ENCODE data around the gene WDR20.
"Not testable (repeated sequence)": the region's sequence is repeated elsewhere in the genome, so short reads cannot be mapped to it uniquely, and the experiment has no call there.

The WDR20 gene

GRCh38 chr14:102172021-102172272 lies 32.2 kb downstream of the WDR20 start:
- DNase-seq: not testable (repeated sequence)

- DNase-seq: not testable (repeated sequence)
Observed at GRCh38 chr14:102172721-102173120, 33.0 kb downstream of the WDR20 start.

DNA sequence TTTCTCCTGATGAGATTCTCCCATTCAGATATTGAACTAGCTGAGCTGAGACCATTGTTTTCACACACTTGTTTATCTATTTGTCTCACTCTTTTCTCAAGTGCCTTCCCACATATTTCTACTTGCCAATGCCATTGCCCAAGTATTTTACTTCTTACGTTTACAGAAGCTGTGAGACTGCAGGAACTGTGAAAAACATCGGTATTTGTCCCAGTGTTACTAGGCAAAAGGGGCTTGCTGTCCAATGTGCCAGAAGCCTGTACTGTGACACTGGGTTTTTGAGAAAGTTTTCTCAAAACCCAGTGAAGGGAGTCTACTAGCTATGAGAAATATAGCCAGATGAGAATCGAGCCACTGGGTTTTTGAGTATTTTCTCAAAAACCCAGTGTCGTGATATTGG lies 37.5 kb downstream of the WDR20 start:
- no peak for DNase-seq

DNA sequence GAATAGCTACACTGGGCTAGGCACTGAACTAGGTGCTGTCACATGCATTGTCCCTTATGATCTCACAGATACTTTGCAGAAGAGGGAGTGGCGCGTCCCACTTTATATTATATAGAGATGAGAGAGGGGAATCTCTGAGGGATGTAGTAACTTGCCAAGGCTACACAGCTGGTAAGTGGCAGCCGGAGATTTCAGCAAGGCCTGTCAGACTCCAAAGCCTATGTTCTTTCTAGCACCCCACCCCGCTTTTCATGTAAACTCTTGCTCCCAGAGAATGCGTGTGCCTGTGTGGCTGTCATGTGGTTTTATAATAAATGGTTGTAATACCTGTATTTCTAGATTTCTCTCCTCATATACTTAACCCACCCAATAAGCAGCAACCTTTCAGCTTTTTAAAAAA lies 39.1 kb downstream of the WDR20 start:
- DNase-seq: no peak

DNA sequence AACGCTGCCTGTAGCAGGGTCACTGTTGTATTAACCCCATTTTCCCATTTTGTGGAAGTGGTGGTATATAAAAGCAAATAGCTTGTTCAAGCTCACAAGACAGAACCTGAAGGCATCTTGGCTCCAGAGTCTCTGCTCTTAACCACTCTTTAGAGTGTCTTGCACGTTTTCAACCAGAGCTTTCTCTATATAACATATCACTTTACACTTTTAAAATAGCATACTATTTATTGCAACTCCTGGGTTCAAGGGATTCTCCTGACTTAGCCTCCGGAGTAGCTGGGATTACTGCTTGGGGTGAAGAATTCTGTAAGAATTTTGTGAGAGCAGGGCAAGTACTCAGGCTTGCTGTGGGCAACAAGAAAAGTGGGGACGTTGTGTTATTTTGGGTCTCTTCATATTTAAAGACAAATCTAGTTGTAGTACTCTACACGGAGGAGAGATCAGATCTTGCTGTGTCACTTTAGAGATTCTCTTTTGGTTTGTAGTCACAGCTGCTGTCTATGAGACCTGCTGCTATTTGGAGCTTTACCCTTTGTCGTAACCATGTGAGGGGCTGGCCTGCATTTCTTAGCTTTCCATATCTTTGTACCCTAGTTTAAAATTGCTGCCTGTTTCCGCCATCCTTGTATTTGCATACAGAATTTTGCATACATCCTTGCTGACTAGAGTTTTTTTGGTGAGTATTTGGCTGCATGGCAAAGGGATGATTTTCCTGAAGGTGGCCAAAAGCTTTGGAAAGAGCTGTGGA lies 40.7 kb downstream of the WDR20 start:
- no peak for DNase-seq

- no peak for DNase-seq
Observed at GRCh38 chr14:102181187-102181586, 41.5 kb downstream of the WDR20 start.

- peak; percentile 44 to 82 (median 71) for DNase-seq
Observed at GRCh38 chr14:102182190-102182589, 42.5 kb downstream of the WDR20 start.

- DNase-seq: no peak
Observed at GRCh38 chr14:102182936-102183619, 43.4 kb downstream of the WDR20 start.

GRCh38 chr14:102183886-102184285 lies 44.2 kb downstream of the WDR20 start:
- no peak for DNase-seq

DNA sequence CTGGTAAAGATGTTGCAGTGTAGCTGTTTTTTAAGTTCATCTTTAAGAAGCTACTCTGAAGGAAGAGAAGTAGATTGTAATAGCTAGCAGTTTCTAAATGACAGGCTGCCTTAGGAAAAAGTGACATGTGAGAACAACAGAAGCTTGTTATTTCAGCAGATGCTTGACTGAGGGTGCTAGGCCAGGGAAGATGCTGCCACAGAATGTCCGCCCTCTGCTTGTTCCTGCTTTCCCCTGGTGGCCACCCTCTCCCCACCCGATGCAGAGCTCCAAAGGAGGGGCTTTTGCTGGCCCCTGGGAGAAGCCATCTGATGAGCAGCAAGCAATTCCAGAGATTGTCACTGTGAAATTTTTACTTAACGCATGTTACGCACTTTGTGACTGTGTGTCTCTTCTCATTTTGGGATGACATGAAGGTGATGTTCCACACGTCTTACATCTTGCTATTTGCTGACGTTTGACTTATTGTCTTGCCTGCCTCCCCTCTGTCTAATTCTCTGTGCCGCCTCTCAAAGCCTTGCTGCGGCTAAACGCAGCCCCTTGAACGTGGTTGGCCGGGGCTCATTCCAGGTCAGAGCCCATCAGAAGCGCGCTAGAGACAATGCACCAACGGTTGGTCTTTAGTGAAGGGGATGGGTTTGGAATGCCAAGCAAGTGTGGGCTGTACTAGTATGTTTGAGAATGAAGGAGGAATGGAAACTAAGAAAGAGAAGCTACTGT lies 44.8 kb downstream of the WDR20 start:
- no peak for DNase-seq

- no peak for DNase-seq
Observed at GRCh38 chr14:102185360-102185759, 45.7 kb downstream of the WDR20 start.

DNA sequence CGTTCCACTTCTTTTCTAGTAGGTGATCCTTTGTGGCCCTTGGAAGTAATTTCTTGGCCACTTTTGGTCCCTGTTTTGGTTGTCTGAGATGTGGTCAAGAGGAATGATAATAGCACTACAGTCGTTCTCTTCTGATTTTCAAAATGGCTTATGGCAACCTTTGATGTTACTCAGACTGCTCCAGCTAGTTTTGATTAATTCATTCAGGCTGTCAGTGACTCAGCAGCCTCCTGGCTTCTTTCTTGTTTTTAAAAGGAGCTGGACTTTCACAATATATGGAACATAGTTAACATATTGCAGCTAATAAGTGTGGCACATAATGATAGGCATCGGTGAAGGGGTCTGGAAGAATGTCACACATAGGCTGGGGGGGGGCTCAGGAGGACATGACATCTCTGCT lies 47.3 kb downstream of the WDR20 start:
- no peak for DNase-seq

- DNase-seq: no peak
Observed at GRCh38 chr14:102187568-102188001, 47.9 kb downstream of the WDR20 start.

- no peak for DNase-seq
Observed at GRCh38 chr14:102188187-102188586, 48.5 kb downstream of the WDR20 start.

DNA sequence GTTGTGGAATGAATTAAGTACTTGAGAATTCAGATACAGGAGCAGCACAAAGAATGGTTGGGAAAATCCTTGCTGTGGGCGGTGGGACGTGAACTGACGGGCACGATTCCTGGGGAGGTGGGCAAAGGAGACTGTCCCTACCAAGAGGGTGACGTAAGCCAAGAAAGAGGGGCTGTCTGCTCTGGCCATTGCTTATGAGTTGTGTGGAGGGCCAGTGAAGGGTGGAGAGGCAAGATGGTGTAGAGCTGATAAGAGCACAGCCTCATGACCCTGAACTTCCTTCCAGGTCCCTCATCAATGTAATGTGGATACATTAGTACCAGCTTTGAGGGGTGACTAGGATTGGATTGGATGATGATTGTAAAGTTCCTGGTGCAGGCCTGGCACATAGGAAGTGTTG lies 50.2 kb downstream of the WDR20 start:
- no peak for DNase-seq

DNA sequence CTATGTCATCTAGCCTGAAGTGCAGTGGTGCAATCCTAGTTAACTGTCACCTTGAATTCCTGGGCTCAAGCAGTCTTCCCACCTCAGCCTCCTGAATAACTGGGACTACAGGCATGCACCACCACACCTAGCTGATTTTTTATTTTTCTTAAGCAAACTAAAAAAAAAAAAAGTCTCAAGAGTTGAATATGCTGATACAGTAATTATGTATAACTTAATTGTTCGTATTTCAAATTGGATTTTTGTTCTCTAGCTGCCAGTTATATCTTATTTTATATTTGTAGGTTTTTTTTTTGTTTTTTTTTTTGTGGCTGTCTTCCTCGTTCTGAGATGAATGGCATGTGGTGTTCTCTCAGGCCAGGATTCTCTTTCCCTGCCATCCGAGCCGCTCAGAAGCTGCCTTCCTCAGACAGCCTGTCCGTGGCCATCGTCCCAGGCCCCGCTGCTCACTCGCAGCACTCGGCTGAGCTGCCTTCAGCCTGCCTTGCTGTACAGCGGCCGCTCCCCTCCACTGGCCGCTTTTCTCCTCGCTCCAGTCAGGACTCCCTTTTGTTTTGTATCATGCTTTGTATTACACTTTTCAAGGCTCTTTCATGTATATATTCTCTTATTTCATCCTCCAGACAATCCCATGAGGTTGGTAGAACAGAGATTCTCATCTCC lies 53.3 kb downstream of the WDR20 start:
- no peak for DNase-seq

GRCh38 chr14:102194856-102195255 lies 55.2 kb downstream of the WDR20 start:
- DNase-seq: peak in 2 of 3 donors; percentile 19 to 24

- DNase-seq: no peak
Observed at GRCh38 chr14:102195446-102195845, 55.7 kb downstream of the WDR20 start.

GRCh38 chr14:102196039-102196901 lies 56.6 kb downstream of the WDR20 start:
- DNase-seq: no peak

GRCh38 chr14:102196902-102197230 lies 57.2 kb downstream of the WDR20 start:
- DNase-seq: no peak

- no peak for DNase-seq
Observed at GRCh38 chr14:102197317-102197853, 57.7 kb downstream of the WDR20 start.

DNA sequence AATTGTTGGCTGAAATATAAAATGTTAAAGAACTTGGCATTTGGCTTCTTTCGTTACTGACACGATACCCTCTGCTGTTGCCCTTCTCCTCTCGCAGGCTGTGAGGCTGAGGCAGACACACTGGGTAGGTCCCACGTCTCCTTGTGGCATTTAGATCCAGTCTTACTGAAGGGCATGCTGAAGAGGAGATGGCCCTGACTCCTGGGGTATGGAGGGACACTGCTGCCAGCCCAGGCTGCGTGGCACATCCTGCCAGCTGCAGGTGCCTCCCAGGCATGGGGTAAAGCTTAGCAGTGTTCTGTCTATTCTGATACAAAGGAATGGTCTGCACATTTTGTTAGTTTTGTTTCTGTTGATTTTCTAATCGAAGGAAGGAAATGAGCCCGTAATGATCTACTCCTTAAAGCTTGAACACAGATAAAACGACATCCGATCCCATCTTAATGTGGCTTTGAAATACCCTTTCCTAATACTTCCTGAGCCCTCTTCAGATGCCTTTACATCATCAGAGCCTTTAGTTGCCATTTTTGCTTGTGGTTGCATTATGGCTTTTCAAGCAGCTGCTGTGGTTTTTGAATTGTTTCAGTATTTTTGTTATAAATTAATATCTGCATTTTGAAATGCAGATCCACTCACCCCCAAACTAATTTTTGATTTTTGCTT lies 61.1 kb downstream of the WDR20 start:
- DNase-seq: no peak
